ENCODE results near the gene RAB42. TPM values are rescaled to one million over a fixed set of nuclear protein-coding genes. Genes with fewer than 3 reads are reported as not detected.
A peak's percentile ranks its signal among the peaks of the same experiment; 100 is the strongest.
"Not testable (repeated sequence)": the region's sequence is repeated elsewhere in the genome, so short reads cannot be mapped to it uniquely, and the experiment has no call there.

The RAB42 gene
- total and polyA plus RNA-seq, 9 of the 15 experiments (the other 6 are each of a cell fraction or from before 2014, with no cell fraction given), result 0.07 to 0.14 (median 0.12) TPM; not detected in 6

GRCh38 chr1:28571911-28572310 is 20.2 kb upstream of the RAB42 start:
- Histone ChIP-seq H3K79me2 (ENCODE audit: control insufficient read depth, insufficient read depth, low read length) (no peaks in the 10 kb centered on the region), H3K4me2 (ENCODE audit: insufficient read depth, low read length) (no peak overlapping the region), H3K9me1 (ENCODE audit: control insufficient read depth, insufficient read depth, low read length) (no peaks in the 10 kb centered on the region), H4K20me1 (replicated peaks; ENCODE audit: control insufficient read depth, insufficient read depth, low read length) (no peaks in the 10 kb centered on the region), H3K27me3 (ENCODE audit: control insufficient read depth in 2 of 2, insufficient read depth in 2 of 2, low read length in 2 of 2) (no peaks in the 10 kb centered on the region), H3K27ac (ENCODE audit: extremely low read depth, low read depth, low read length) (no peak overlapping the region), H3K9ac (ENCODE audit: insufficient read depth in 1 of 2, low read depth in 2 of 2, low read length in 2 of 2) (no peak overlapping the region), H3K36me3 (ENCODE audit: control insufficient read depth, insufficient read depth, low read length) (peaks cover 59% of the 10 kb centered on the region; the same call in 2 of the 3 replicates), H2AFZ (ENCODE audit: low read depth, low read length) (no peak overlapping the region), H3K9me3 (replicated peaks; ENCODE audit: control insufficient read depth, insufficient read depth, low read depth, low read length) (no peaks in the 10 kb centered on the region), H3K4me1 (replicated peaks in 1 of 2; ENCODE audit: control insufficient read depth in 2 of 2, insufficient read depth in 2 of 2, low read length in 2 of 2) (no peaks in the 10 kb centered on the region), H3K4me3 (no peak overlapping the region)
- BruUV-seq (replicated peaks), result no TSS peak
- no peak for DNase-seq (ENCODE audit: extremely low read depth in 1 of 4, low spot score in 3 of 4)
- in situ Hi-C loops (cut with MboI), result no loop called here
- FAIRE-seq, result no peak
- WGBS (ENCODE audit: insufficient coverage, low coverage, missing lambda C conversion rate), result 86% methylated on average over 4 of the region's 4 CpGs
- POLR2A ChIA-PET, result interaction anchor here (1.2 to 6.4 kb wide), 3 partner anchors 9 to 21 kb away, joined by 3 to 119 read pairs (median 7); partner anchors contain the start of gene TRNAU1AP
- no peak for ATAC-seq
- intact Hi-C loops (cut with micrococcal nuclease), result no loop called here
- TF ChIP-seq IRF1 (CRISPR knock-in tag; IDR thresholded peaks at IDR 0.05; ENCODE audit: borderline replicate concordance) (no peak), CCNT2 (IDR thresholded peaks at IDR 0.05; ENCODE audit: borderline replicate concordance, extremely low read depth, insufficient read length, low read depth, low read length) (no peak), MEIS2 (IDR thresholded peaks at IDR 0.05; ENCODE audit: partially characterized antibody) (no peak)
- CTCF ChIA-PET (ENCODE audit: low intra/inter-chr PET ratio), result no interaction called here

- POLR2A ChIA-PET, result interaction anchor here (6.4 kb wide), 1 partner anchor 8 kb away, joined by 119 read pairs; no protein-coding TSS in a partner anchor
These were observed 19.2 kb upstream of the RAB42 start for GRCh38 chr1:28572891-28573290.

More at GRCh38 chr1:28572891-28573290, 19.2 kb upstream of the RAB42 start:
- WGBS (ENCODE audit: insufficient coverage, low coverage, missing lambda C conversion rate), result 87% methylated on average over 11 of the region's 12 CpGs
- H2AFZ ChIP-seq (ENCODE audit: low read depth, low read length); H3K27ac ChIP-seq (ENCODE audit: extremely low read depth, low read depth, low read length); H3K9me1 ChIP-seq (ENCODE audit: control insufficient read depth, insufficient read depth, low read length); DNase-seq (ENCODE audit: extremely low read depth in 1 of 4, low spot score in 3 of 4); H3K4me1 ChIP-seq (replicated peaks in 1 of 2; ENCODE audit: control insufficient read depth in 2 of 2, insufficient read depth in 2 of 2, low read length in 2 of 2); H3K4me2 ChIP-seq (ENCODE audit: insufficient read depth, low read length); H3K9me3 ChIP-seq (replicated peaks; ENCODE audit: control insufficient read depth, insufficient read depth, low read depth, low read length); intact Hi-C loops (cut with micrococcal nuclease); in situ Hi-C loops (cut with MboI); H3K9ac ChIP-seq (ENCODE audit: insufficient read depth in 1 of 2, low read depth in 2 of 2, low read length in 2 of 2); BruUV-seq (replicated peaks); H4K20me1 ChIP-seq (replicated peaks; ENCODE audit: control insufficient read depth, insufficient read depth, low read length); ATAC-seq; H3K79me2 ChIP-seq (ENCODE audit: control insufficient read depth, insufficient read depth, low read length); H3K4me3 ChIP-seq; FAIRE-seq; H3K27me3 ChIP-seq (ENCODE audit: control insufficient read depth in 2 of 2, insufficient read depth in 2 of 2, low read length in 2 of 2): not testable (repeated sequence)
- TF ChIP-seq TEAD1 (CRISPR knock-in tag; IDR thresholded peaks at IDR 0.05) (0 out of 4 replicates have a peak, but pooled peaks of 1 of the 2 experiments have one; percentile 35), CEBPB (tag; IDR thresholded peaks at IDR 0.05) (peak; percentile 28; the same call in 1 of the 2 replicates)
- CTCF ChIA-PET (ENCODE audit: low intra/inter-chr PET ratio), result interaction anchor here (0.7 kb wide), 1 partner anchor 167 kb away, joined by 5 read pairs; no protein-coding TSS in a partner anchor
- H3K36me3 ChIP-seq (ENCODE audit: control insufficient read depth, insufficient read depth, low read length), result peaks cover 60% of the 10 kb centered on the region
